ENCODE data around the gene EPC2. TPM values are rescaled to one million over a fixed set of nuclear protein-coding genes. Genes with fewer than 3 reads are reported as not detected.

EPC2 gene
- total RNA-seq, 1 donor from 2014 or later, result 39.2 TPM

DNA sequence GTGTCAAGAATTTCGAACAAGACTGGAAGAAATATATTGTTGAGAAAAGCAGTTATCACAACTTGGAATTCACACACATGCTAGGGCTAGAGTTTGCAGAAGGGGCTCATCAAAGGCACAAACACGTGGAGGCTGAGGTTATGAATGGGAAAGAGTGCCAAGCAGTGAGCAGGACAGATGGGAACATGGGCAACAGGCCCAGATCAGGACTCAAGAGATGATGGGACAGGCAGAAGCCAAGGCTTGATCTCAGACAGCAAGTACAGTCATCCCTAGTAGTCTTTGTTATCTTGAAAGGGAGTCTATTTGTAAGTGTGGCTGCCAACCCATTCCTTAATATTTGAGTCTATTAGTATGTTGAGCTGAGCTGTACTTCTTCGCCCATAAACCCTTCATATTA is 22.2 kb upstream of the EPC2 start:
- TF ChIP-seq, protein P1, sequence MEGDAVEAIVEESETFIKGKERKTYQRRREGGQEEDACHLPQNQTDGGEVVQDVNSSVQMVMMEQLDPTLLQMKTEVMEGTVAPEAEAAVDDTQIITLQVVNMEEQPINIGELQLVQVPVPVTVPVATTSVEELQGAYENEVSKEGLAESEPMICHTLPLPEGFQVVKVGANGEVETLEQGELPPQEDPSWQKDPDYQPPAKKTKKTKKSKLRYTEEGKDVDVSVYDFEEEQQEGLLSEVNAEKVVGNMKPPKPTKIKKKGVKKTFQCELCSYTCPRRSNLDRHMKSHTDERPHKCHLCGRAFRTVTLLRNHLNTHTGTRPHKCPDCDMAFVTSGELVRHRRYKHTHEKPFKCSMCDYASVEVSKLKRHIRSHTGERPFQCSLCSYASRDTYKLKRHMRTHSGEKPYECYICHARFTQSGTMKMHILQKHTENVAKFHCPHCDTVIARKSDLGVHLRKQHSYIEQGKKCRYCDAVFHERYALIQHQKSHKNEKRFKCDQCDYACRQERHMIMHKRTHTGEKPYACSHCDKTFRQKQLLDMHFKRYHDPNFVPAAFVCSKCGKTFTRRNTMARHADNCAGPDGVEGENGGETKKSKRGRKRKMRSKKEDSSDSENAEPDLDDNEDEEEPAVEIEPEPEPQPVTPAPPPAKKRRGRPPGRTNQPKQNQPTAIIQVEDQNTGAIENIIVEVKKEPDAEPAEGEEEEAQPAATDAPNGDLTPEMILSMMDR (IDR thresholded peaks at IDR 0.05), result no peak
- H3K9me3 Mint-ChIP-seq (ENCODE audit: unreplicated experiment), result no peaks in the 10 kb centered on the region
- DNase-seq (ENCODE audit: extremely low spot score, unreplicated experiment), result no peak
- no peak overlapping the region for H3K27ac Mint-ChIP-seq (ENCODE audit: unreplicated experiment)
- no peaks in the 10 kb centered on the region for H3K27me3 Mint-ChIP-seq (ENCODE audit: unreplicated experiment)
- H3K4me3 Mint-ChIP-seq (ENCODE audit: unreplicated experiment), result no peak overlapping the region
- H3K4me1 Mint-ChIP-seq (ENCODE audit: unreplicated experiment), result peaks cover 4% of the 10 kb centered on the region
- H3K36me3 Mint-ChIP-seq (ENCODE audit: unreplicated experiment), result no peaks in the 10 kb centered on the region

DNA sequence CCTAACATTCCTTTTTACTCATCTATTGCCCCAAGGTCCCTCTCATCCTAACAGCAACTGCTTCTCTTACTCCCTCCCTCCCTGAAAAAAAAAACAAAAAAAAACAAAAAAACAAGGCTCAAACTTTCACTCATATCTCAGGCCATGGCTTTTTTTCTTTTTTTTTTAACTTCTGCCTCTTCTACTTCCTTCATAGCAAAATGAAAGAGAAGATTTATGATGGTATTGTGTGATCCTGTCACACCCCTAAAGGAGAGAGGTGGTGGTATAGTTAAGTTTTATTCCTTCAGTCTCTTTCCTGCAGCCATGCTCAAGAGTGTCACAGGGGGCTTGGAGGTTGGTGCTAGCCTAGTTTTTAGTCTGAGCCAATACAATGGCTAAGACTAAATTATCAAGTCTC is 21.5 kb upstream of the EPC2 start:
- Mint-ChIP-seq H3K4me3 (ENCODE audit: unreplicated experiment) (no peak overlapping the region), H3K27ac (ENCODE audit: unreplicated experiment) (no peak overlapping the region), H3K9me3 (ENCODE audit: unreplicated experiment) (no peaks in the 10 kb centered on the region), H3K36me3 (ENCODE audit: unreplicated experiment) (no peaks in the 10 kb centered on the region), H3K27me3 (ENCODE audit: unreplicated experiment) (no peaks in the 10 kb centered on the region), H3K4me1 (ENCODE audit: unreplicated experiment) (peaks cover 4% of the 10 kb centered on the region)
- TF ChIP-seq, protein P1 (IDR thresholded peaks at IDR 0.05), result no peak
- DNase-seq (ENCODE audit: extremely low spot score, unreplicated experiment), result no peak

- no peak for DNase-seq (ENCODE audit: extremely low spot score, unreplicated experiment)
- no peaks in the 10 kb centered on the region for H3K27me3 Mint-ChIP-seq (ENCODE audit: unreplicated experiment)
- peaks cover 4% of the 10 kb centered on the region for H3K4me1 Mint-ChIP-seq (ENCODE audit: unreplicated experiment)
- H3K36me3 Mint-ChIP-seq (ENCODE audit: unreplicated experiment), result no peaks in the 10 kb centered on the region
- TF ChIP-seq, protein P1 (IDR thresholded peaks at IDR 0.05), result no peak
- no peak overlapping the region for H3K27ac Mint-ChIP-seq (ENCODE audit: unreplicated experiment)
- H3K9me3 Mint-ChIP-seq (ENCODE audit: unreplicated experiment), result no peaks in the 10 kb centered on the region
- H3K4me3 Mint-ChIP-seq (ENCODE audit: unreplicated experiment), result no peak overlapping the region
Measured at GRCh38 chr2:148627224-148627623, 17.3 kb upstream of the EPC2 start.

- Mint-ChIP-seq H3K27me3 (ENCODE audit: unreplicated experiment) (peaks cover 9% of the 10 kb centered on the region), H3K9me3 (ENCODE audit: unreplicated experiment) (no peaks in the 10 kb centered on the region), H3K36me3 (ENCODE audit: unreplicated experiment) (no peaks in the 10 kb centered on the region), H3K4me3 (ENCODE audit: unreplicated experiment) (no peak overlapping the region), H3K4me1 (ENCODE audit: unreplicated experiment) (no peaks in the 10 kb centered on the region), H3K27ac (ENCODE audit: unreplicated experiment) (no peak overlapping the region)
- TF ChIP-seq, protein P1 (IDR thresholded peaks at IDR 0.05), result no peak
- DNase-seq (ENCODE audit: extremely low spot score, unreplicated experiment), result no peak
Measured at GRCh38 chr2:148634749-148635148, 9.8 kb upstream of the EPC2 start.

GRCh38 chr2:148638543-148638942 is 6.0 kb upstream of the EPC2 start:
- Mint-ChIP-seq H3K4me3 (ENCODE audit: unreplicated experiment) (no peak overlapping the region), H3K27ac (ENCODE audit: unreplicated experiment) (no peak overlapping the region), H3K4me1 (ENCODE audit: unreplicated experiment) (peaks cover 8% of the 10 kb centered on the region)

More at GRCh38 chr2:148638543-148638942, 6.0 kb upstream of the EPC2 start:
- TF ChIP-seq, protein P1 (IDR thresholded peaks at IDR 0.05), result no peak
- Mint-ChIP-seq H3K27me3 (ENCODE audit: unreplicated experiment) (peaks cover 7% of the 10 kb centered on the region), H3K9me3 (ENCODE audit: unreplicated experiment) (no peaks in the 10 kb centered on the region), H3K36me3 (ENCODE audit: unreplicated experiment) (no peaks in the 10 kb centered on the region)
- no peak for DNase-seq (ENCODE audit: extremely low spot score, unreplicated experiment)

All from osteocyte (in vitro differentiated cells).